ENCODE measurements around the gene RBPMS2.

DNA sequence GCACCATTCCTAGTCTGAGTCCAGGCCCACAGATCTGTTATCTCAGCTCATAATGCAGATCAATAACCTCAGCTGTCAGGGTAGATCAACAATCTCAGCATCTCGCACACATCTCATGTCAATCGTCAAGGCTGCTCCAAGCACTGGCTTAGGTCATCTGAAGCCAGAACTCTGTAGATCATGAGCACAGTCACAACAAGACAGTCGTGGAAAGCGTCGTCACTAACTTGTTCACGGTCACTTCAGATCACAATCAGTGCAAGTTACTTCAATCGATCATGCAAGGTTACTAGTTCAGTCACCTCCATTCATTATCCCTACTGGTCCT, 71.8 kb downstream of the RBPMS2 start:
- no peak for TF ChIP-seq ZNF274 (IDR thresholded peaks at IDR 0.05; ENCODE audit: low read length)
- TF ChIP-seq ZNF274 (tag by site-specific recombination; IDR thresholded peaks at IDR 0.05; ENCODE audit: borderline replicate concordance): no peak
- no peak for TF ChIP-seq ZNF175 (tag by site-specific recombination; IDR thresholded peaks at IDR 0.05)
- TF ChIP-seq, protein P1, sequence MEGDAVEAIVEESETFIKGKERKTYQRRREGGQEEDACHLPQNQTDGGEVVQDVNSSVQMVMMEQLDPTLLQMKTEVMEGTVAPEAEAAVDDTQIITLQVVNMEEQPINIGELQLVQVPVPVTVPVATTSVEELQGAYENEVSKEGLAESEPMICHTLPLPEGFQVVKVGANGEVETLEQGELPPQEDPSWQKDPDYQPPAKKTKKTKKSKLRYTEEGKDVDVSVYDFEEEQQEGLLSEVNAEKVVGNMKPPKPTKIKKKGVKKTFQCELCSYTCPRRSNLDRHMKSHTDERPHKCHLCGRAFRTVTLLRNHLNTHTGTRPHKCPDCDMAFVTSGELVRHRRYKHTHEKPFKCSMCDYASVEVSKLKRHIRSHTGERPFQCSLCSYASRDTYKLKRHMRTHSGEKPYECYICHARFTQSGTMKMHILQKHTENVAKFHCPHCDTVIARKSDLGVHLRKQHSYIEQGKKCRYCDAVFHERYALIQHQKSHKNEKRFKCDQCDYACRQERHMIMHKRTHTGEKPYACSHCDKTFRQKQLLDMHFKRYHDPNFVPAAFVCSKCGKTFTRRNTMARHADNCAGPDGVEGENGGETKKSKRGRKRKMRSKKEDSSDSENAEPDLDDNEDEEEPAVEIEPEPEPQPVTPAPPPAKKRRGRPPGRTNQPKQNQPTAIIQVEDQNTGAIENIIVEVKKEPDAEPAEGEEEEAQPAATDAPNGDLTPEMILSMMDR (tag by site-specific recombination; IDR thresholded peaks at IDR 0.05): no peak
- no peak for TF ChIP-seq KLF9 (tag by site-specific recombination; IDR thresholded peaks at IDR 0.05; ENCODE audit: low read depth)
- TF ChIP-seq ZNF830 (tag by site-specific recombination; IDR thresholded peaks at IDR 0.05; ENCODE audit: low read depth): no peak
- TF ChIP-seq ZNF184 (tag by site-specific recombination; IDR thresholded peaks at IDR 0.05): no peak
